ENCODE measurements around the gene CELSR1.

CELSR1 gene

GRCh38 chr22:46465345-46465720 lies 72.1 kb downstream of the CELSR1 start:
- H3K4me3 ChIP-seq, result no peak overlapping the region
- peaks cover 54% of the 10 kb centered on the region for H3K4me1 ChIP-seq
- TF ChIP-seq Cebpa-rat (IDR thresholded peaks at IDR 0.05), result no peak
- no peaks in the 10 kb centered on the region for H3K9me3 ChIP-seq
- H3K27ac ChIP-seq, result peak overlapping the region; percentile 35; the same call in 1 of the 2 replicates
- peaks cover 4% of the 10 kb centered on the region; the same call in 1 of the 2 replicates for H3K36me3 ChIP-seq
- peak overlapping the region; percentile 76 for H3K4me2 ChIP-seq
- H3K9ac ChIP-seq, result no peak overlapping the region
- no peaks in the 10 kb centered on the region for H3K27me3 ChIP-seq
- no peaks in the 10 kb centered on the region for H4K20me1 ChIP-seq

DNA sequence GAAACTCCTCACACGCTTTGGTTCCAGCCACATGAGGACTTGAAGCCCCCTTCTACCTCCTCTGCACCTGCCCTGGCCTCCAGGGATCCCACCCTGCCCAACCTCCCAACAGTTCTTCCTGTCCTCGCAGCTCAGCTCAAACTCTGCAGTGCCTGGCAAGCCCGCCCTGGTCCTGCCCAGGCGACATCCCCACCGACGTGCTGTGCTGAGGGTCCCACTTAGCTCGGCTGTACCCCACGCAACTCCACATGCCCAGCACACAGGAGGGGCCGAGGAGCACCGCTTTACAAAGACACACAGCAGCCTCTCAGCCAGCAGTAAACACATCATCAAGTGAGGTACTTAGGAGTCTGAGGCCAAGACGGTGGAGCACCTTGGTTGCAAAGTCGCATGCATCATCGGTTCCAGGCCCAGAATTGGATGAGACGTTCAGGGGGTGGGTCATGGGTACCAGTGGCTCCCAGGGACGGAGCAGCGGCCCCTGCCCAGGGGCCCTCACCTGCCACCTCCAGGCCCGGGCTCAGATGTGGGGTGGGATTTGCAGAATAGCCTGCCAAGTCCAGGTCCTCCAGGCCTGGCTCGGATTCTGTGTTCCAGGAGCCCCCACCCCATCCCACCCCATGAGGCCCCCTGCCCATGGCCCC lies 72.6 kb downstream of the CELSR1 start:
- no peak for TF ChIP-seq Cebpa-rat (IDR thresholded peaks at IDR 0.05)
- Histone ChIP-seq H3K9me3 (no peaks in the 10 kb centered on the region), H3K4me1 (peaks cover 60% of the 10 kb centered on the region)

DNA sequence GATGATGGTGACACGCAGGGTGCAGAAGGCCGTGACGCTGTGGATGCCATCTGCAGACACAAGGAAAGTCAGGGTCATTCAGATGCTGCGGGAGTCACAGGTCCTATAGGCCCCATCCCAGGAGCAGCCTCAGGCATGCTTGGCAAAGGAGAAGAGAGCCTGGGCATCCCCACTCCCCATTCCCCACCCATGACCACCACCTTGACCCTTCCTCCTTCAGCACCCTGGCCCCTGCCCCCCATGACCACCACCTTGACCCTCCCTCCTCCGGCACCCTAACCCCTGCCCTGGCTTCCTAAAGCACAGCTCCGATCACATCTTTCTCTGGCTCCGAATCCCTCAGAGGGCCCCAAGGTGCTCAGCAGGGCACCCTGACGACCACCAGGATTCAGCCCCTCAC lies 73.1 kb downstream of the CELSR1 start:
- Histone ChIP-seq H3K4me3 (no peak overlapping the region), H3K4me1 (peaks cover 65% of the 10 kb centered on the region), H3K4me2 (peak overlapping the region; percentile 76), H3K9me3 (no peaks in the 10 kb centered on the region), H4K20me1 (no peaks in the 10 kb centered on the region), H3K27ac (no peak overlapping the region), H3K27me3 (no peaks in the 10 kb centered on the region), H3K9ac (no peak overlapping the region), H3K36me3 (peaks cover 4% of the 10 kb centered on the region; the same call in 1 of the 2 replicates)
- TF ChIP-seq Cebpa-rat (IDR thresholded peaks at IDR 0.05), result no peak

More for the DNA sequence above, 72.6 kb downstream of the CELSR1 start:
- peak overlapping the region; percentile 76 for H3K4me2 ChIP-seq
- H3K36me3 ChIP-seq, result peaks cover 4% of the 10 kb centered on the region; the same call in 1 of the 2 replicates
- H4K20me1 ChIP-seq, result no peaks in the 10 kb centered on the region
- H3K27ac ChIP-seq, result peak overlapping the region; percentile 35; the same call in 1 of the 2 replicates
- H3K4me3 ChIP-seq, result no peak overlapping the region
- H3K9ac ChIP-seq, result no peak overlapping the region
- no peaks in the 10 kb centered on the region for H3K27me3 ChIP-seq

- no peaks in the 10 kb centered on the region for H4K20me1 ChIP-seq
- no peaks in the 10 kb centered on the region for H3K27me3 ChIP-seq
- no peak overlapping the region for H3K4me3 ChIP-seq
- H3K9me3 ChIP-seq, result no peaks in the 10 kb centered on the region
- H3K27ac ChIP-seq, result no peak overlapping the region
- peaks cover 71% of the 10 kb centered on the region for H3K4me1 ChIP-seq
- H3K36me3 ChIP-seq, result peaks cover 4% of the 10 kb centered on the region; the same call in 1 of the 2 replicates
- H3K4me2 ChIP-seq, result peak overlapping the region; percentile 76
- H3K9ac ChIP-seq, result no peak overlapping the region
- no peak for TF ChIP-seq Cebpa-rat (IDR thresholded peaks at IDR 0.05)
These were observed 73.8 kb downstream of the CELSR1 start for GRCh38 chr22:46463435-46464227.

DNA sequence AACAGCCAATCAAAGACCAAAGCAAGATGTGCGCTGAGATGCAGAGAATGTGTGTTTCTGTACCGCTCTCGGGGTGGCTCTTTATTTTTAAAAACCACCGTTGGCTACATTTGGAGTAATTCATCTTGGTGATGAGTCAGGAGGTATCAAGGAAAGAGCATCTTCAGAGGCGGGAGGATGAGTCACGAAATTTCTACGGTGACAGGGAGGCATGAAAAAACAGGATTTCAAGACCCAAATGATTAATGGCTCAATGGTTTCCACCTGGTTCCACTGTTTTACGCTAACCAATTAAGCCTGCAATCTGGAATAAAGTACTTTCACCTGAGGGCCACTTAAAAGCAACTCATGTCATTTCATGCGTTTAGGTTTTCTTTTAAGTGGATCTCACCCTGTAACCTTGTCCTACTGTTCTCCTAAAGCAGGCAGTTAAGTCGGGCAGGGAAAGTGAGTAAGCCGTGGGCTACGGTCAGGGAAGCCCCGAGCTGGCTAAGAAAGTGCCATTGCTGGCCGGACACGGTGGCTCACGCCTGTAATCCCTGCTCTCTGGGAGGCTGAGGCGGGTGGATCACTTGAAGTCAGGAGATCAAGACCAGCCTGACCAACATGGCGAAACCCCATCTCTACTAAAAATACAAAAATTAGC lies 74.6 kb downstream of the CELSR1 start:
- peak overlapping the region; percentile 76; the same call in 1 of the 2 replicates for H3K4me2 ChIP-seq
- H4K20me1 ChIP-seq, result no peaks in the 10 kb centered on the region
- no peaks in the 10 kb centered on the region for H3K9me3 ChIP-seq
- no peak overlapping the region for H3K27ac ChIP-seq
- peaks cover 4% of the 10 kb centered on the region; the same call in 1 of the 2 replicates for H3K36me3 ChIP-seq
- no peak overlapping the region for H3K4me3 ChIP-seq
- no peaks in the 10 kb centered on the region for H3K27me3 ChIP-seq
- H3K4me1 ChIP-seq, result peaks cover 79% of the 10 kb centered on the region
- no peak for TF ChIP-seq Cebpa-rat (IDR thresholded peaks at IDR 0.05)
- H3K9ac ChIP-seq, result no peak overlapping the region

- H3K36me3 ChIP-seq, result peaks cover 4% of the 10 kb centered on the region; the same call in 1 of the 2 replicates
- no peak overlapping the region for H3K27ac ChIP-seq
- H3K4me2 ChIP-seq, result no peak overlapping the region; the same call in 1 of the 2 replicates
- H3K9ac ChIP-seq, result no peak overlapping the region
- H4K20me1 ChIP-seq, result no peaks in the 10 kb centered on the region
- H3K27me3 ChIP-seq, result no peaks in the 10 kb centered on the region
- TF ChIP-seq Cebpa-rat (IDR thresholded peaks at IDR 0.05), result no peak
- H3K4me3 ChIP-seq, result no peak overlapping the region
- H3K4me1 ChIP-seq, result peaks cover 89% of the 10 kb centered on the region
- no peaks in the 10 kb centered on the region for H3K9me3 ChIP-seq
These were observed 75.7 kb downstream of the CELSR1 start for GRCh38 chr22:46461566-46462180.

GRCh38 chr22:46460857-46461256 lies 76.6 kb downstream of the CELSR1 start:
- Histone ChIP-seq H3K36me3 (peaks cover 4% of the 10 kb centered on the region; the same call in 1 of the 2 replicates), H4K20me1 (no peaks in the 10 kb centered on the region), H3K27ac (no peak overlapping the region), H3K9ac (no peak overlapping the region), H3K9me3 (no peaks in the 10 kb centered on the region), H3K4me2 (peak overlapping the region; percentile 91), H3K4me3 (no peak overlapping the region), H3K27me3 (no peaks in the 10 kb centered on the region), H3K4me1 (peaks cover 89% of the 10 kb centered on the region)
- TF ChIP-seq Cebpa-rat (IDR thresholded peaks at IDR 0.05), result no peak

DNA sequence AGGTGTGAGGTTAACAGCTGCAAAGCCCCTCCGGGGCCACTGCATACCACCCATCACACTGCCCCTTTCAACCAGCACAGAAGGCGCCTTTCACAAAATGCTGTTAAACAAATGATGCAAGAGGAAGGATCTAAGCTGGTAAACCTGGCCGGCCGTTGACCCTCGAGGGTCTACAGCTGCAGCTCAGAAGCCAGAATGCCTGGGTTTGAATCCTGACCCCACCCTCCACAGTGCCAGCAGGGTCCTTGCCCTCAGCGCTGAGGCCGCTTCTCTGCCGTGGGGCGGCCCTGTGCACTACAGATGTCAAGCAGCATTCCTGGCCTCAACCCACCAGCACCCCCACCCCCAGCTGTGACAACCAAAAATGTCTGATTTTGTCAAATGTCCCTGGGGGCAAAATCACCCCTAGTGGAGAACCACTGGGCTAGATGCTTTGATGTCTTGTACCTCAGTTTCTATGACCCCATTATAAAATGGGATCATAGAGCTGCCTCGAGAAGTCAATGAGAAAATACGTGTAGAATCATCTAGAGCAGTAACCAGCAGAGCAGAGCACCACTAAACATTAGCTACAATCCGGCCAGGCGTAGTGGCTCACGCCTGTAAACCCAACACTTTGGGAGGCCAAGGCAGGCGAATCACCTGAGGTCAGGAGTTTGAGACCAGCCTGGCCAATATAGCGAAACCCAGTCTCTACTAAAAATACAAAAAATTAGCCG lies 77.9 kb downstream of the CELSR1 start:
- Histone ChIP-seq H3K36me3 (peaks cover 4% of the 10 kb centered on the region; the same call in 1 of the 2 replicates), H3K27me3 (peaks cover 3% of the 10 kb centered on the region; the same call in 1 of the 2 replicates), H3K9ac (peak overlapping the region; percentile 43; the same call in 1 of the 2 replicates), H3K4me3 (no peak overlapping the region), H3K4me2 (peak overlapping the region; percentile 91), H3K27ac (peak overlapping the region; percentile 32), H3K4me1 (peaks cover 89% of the 10 kb centered on the region), H4K20me1 (no peaks in the 10 kb centered on the region), H3K9me3 (no peaks in the 10 kb centered on the region)
- no peak for TF ChIP-seq Cebpa-rat (IDR thresholded peaks at IDR 0.05)

GRCh38 chr22:46458525-46458924 lies 78.9 kb downstream of the CELSR1 start:
- Histone ChIP-seq H3K4me1 (peaks cover 89% of the 10 kb centered on the region), H4K20me1 (no peaks in the 10 kb centered on the region), H3K4me3 (no peak overlapping the region), H3K9ac (no peak overlapping the region), H3K4me2 (peak overlapping the region; percentile 91), H3K9me3 (no peaks in the 10 kb centered on the region), H3K27ac (peak overlapping the region; percentile 59), H3K27me3 (peaks cover 13% of the 10 kb centered on the region; the same call in 1 of the 2 replicates), H3K36me3 (peaks cover under 1% of the 10 kb centered on the region; the same call in 1 of the 2 replicates)
- no peak for TF ChIP-seq Cebpa-rat (IDR thresholded peaks at IDR 0.05)

All from BLaER1 (cell line).